ENCODE results near the gene MAN2B2.
A peak's percentile ranks its signal among the peaks of the same experiment; 100 is the strongest.
"Not testable (repeated sequence)": the region's sequence is repeated elsewhere in the genome, so short reads cannot be mapped to it uniquely, and the experiment has no call there.

The MAN2B2 gene

DNA sequence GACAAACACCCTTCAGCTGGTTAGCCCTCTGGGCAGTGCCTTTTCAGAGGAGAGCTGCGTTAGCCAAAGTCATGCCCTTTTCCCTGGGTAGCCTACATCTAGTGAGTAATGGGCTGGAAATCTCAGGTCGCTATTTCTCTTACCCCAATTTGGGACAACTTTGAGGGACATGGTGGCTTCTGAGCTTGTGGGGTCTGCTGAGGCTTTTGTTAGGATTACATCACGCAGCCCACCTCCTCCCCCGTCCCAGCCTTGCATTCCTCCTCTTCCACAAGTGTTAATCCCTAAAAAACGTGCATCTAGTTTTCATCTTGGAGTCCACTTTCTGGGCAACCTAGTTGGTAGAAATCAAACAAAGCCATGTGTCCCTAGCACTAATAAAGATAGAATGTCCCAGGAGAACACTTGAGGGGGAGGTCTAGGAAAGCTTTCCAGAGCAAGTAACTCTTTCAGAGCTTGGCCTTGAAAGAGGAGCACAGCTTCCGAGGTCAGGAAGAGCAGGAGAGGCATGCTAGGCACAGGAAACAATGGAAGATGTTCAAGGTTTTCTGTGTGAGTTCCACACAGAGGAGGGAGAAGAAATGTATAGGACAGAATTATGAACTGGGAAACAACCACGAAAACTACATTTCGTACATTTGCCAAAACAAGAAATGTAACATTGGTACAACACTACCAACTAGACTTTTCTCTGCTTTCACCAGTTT is 68.3 kb downstream of the MAN2B2 start:
- DNase-seq (ENCODE audit: low read depth), result no peak

- DNase-seq (ENCODE audit: low read depth), result no peak
Observed at GRCh38 chr4:6644792-6645530, 70.0 kb downstream of the MAN2B2 start.

DNA sequence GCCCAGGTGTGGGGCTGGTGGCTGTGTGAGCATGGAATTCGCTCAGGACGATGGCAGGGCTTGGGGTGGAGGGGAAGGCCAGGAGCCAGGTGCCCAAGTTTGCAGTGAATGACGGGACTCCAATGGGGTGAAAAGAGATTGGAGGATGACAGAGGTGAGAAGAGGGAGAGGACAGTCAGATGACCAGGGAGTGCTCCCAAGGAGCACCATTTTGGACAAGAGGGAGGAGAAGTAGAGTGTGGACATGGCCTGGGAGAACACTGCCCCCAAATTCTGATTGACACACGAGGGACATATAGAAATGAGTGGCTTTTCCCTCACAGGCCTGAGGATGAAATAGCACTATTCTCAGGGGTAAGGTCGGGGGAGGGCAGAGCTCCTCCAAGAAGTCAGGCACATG is 72.2 kb downstream of the MAN2B2 start:
- no peak for DNase-seq (ENCODE audit: low read depth)

- DNase-seq (ENCODE audit: low read depth), result no peak
Observed at GRCh38 chr4:6647582-6648230, 72.7 kb downstream of the MAN2B2 start.

DNA sequence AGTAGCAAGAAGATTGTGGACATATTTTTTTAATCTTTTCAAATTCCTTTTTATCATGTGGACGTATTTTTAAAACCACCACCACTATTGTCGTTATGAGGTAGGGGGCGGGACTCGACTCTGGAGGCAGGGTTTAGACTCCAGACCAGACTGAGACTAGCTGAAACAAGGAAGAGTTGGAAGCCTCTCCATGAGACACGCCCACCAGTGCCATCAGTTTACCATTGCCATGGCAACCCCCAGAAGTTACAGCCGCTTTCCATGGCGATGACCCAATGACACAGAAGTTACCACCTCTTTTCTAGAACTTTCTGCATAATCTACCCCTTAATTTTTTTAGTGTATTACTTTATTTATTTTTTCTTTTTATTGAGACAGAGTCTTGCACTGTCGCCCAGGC is 74.2 kb downstream of the MAN2B2 start:
- DNase-seq (ENCODE audit: low read depth), result no peak

- DNase-seq (ENCODE audit: low read depth), result not testable (repeated sequence)
Observed at GRCh38 chr4:6654211-6654610, 79.2 kb downstream of the MAN2B2 start.

GRCh38 chr4:6655291-6655690 is 80.3 kb downstream of the MAN2B2 start:
- not testable (repeated sequence) for DNase-seq (ENCODE audit: low read depth)

- DNase-seq (ENCODE audit: low read depth), result no peak
Observed at GRCh38 chr4:6655924-6656323, 80.9 kb downstream of the MAN2B2 start.

- DNase-seq (ENCODE audit: low read depth), result no peak
Observed at GRCh38 chr4:6657242-6658208, 82.5 kb downstream of the MAN2B2 start.

GRCh38 chr4:6658209-6658595 is 83.2 kb downstream of the MAN2B2 start:
- no peak for DNase-seq (ENCODE audit: low read depth)

- DNase-seq (ENCODE audit: low read depth), result peak; percentile 52
Observed at GRCh38 chr4:6658597-6659075, 83.6 kb downstream of the MAN2B2 start.

DNA sequence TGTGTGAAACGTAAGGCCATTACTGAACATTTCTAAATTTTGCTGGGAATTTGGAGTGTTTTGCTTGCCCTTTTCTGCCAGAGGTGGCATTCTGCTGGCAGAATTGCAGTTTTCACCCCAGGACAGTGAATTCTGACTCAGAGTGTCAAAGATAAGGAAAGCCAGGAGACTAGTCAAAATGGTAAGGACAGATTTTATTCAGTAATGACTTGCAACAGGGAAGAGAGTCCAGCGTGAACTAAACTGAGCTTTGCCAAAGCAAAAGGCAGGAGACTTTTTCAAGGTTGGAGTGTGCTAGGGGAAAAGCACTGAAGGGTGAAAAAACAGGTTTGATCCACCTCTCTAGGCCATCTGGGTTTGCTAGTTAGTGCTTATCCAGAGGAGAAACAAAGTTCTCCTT is 84.9 kb downstream of the MAN2B2 start:
- no peak for DNase-seq (ENCODE audit: low read depth)

DNA sequence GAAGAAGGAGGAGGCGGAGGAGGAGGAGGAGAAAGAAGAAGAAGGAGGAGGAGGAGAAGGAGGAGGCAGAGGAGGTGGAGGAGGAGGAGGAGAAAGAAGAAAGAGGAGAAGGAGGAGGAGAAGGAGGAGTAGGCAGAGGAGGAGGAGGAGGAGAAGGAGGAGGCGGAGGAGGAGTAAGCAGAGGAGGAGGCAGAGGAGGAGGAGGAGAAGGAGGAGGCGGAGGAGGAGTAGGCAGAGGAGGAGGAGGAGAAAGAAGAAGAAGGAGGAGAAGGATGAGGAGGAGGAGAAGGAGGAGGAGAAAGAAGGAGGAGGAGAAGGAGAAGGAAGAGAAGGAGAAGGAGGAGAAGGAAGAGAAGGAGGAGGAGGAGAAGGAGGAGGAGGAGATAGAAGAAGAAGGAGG is 85.4 kb downstream of the MAN2B2 start:
- DNase-seq (ENCODE audit: low read depth), result peak; percentile 31

DNA sequence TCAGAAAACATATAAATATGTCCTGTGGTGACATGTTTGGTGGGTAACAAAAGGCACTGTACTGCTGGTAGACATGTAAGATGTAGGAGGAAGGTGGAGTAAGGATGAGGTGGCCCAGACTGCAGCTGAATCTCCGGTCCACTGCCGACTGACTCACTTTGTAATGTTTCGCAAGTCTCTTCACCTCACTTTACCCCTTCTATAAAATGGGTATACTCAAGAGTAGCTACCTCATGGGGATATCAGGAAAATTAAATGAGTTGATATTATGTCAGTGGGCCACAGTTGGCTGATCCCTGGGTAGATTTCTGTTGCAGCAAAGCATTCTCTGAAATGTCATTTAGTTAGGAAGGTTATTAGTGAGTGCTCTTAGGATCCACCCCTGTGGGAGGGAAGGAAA is 87.6 kb downstream of the MAN2B2 start:
- no peak for DNase-seq (ENCODE audit: low read depth)

- DNase-seq (ENCODE audit: low read depth), result no peak
Observed at GRCh38 chr4:6663596-6664393, 88.8 kb downstream of the MAN2B2 start.

- no peak for DNase-seq (ENCODE audit: low read depth)
Observed at GRCh38 chr4:6665320-6665654, 90.3 kb downstream of the MAN2B2 start.

GRCh38 chr4:6668391-6668790 is 93.4 kb downstream of the MAN2B2 start:
- DNase-seq (ENCODE audit: low read depth), result peak; percentile 66

- DNase-seq (ENCODE audit: low read depth), result no peak
Observed at GRCh38 chr4:6671648-6672047, 96.7 kb downstream of the MAN2B2 start.

DNA sequence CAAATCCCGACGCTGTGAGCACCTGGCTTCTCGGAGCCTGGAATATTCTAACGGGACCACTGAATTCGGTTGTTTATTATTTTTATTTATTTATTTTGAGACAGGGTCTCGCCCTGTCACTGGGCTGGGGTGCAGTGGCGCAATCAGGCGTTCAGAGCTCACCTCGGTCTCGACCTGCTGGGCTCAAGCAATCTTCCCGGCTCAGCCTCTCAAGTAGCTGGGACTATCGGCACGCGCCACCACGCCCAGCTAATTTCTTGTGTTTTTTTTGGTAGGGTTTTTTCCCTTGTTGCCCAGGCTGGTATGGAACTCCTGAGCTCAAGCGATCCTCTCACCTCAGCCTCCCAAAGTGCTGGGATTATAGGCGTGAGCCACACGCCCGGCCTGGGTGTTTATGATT is 97.1 kb downstream of the MAN2B2 start:
- DNase-seq (ENCODE audit: low read depth), result no peak

GRCh38 chr4:6672541-6673190 is 97.7 kb downstream of the MAN2B2 start:
- not testable (repeated sequence) for DNase-seq (ENCODE audit: low read depth)
